ENCODE results near the gene PPEF2.

The PPEF2 gene

GRCh38 chr4:75817901-75818300 lies 84.4 kb downstream of the PPEF2 start:
- Histone ChIP-seq H3K4me2 (ENCODE audit: low read depth, low read length, poor library complexity, severe bottlenecking) (no peak overlapping the region), H3K9me2 (replicated peaks; ENCODE audit: low read depth, low read length) (no peaks in the 10 kb centered on the region), H3K27me3 (ENCODE audit: insufficient read depth, low read length, poor library complexity, severe bottlenecking) (no peaks in the 10 kb centered on the region), H3K4me3 (ENCODE audit: low read length, poor library complexity, severe bottlenecking) (no peak overlapping the region), H3K79me2 (ENCODE audit: insufficient read depth, low read length) (no peaks in the 10 kb centered on the region), H4K20me1 (ENCODE audit: insufficient read depth, low read length, poor library complexity, severe bottlenecking) (no peaks in the 10 kb centered on the region), H3F3A (ENCODE audit: low read depth) (no peaks in the 10 kb centered on the region), H3K4me1 (ENCODE audit: insufficient read depth, low read length, poor library complexity, severe bottlenecking) (no peaks in the 10 kb centered on the region), H3K9ac (ENCODE audit: low read depth, low read length, poor library complexity, severe bottlenecking) (no peak overlapping the region), H3K36me3 (ENCODE audit: insufficient read depth, low read length) (peaks cover 26% of the 10 kb centered on the region; the same call in 1 of the 2 replicates), H3K9me3 (ENCODE audit: insufficient read depth, low read depth, low read length) (no peaks in the 10 kb centered on the region), H2AFZ (ENCODE audit: low read length) (no peak overlapping the region)
- TF ChIP-seq EZH2phosphoT487 (IDR thresholded peaks at IDR 0.05; ENCODE audit: borderline replicate concordance) (no peak), CTCF (conservative IDR thresholded peaks at IDR 0.05; ENCODE audit: low read length) (no peak)
